GM19328 (cell line): ENCODE results near the gene TIAM2.
"Not testable (repeated sequence)": the region's sequence is repeated elsewhere in the genome, so short reads cannot be mapped to it uniquely, and the experiment has no call there.

Experiments
- ATAC-seq: cut with Tn5 transposase; IDR thresholded peaks from one replicate; pipeline ENCODE4 v1.9.1; 2021; ENCODE audit warnings: mild to moderate bottlenecking, moderate library complexity; ENCODE audit not compliant: unreplicated experiment

The TIAM2 gene

DNA sequence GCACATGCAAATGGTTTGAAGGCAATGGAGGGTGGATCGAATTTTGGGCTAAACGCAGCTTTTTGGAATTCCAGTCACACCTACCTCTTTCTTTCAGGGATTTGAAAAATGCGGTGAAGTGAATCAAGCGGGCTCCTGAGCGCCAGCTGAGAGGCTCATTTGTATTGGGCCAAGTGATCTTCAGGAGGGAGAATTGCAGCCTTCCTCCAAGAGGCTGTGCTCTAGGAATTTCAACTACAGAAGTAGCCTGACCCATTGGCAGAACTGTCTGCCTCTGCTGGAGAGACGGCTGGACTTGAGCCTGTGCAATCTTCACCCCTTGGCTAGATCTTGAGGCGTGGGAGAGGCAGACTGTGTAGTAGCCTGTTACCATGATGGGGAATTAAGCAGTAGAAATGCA, 5.7 kb upstream of the TIAM2 start:
- ATAC-seq = no peak

DNA sequence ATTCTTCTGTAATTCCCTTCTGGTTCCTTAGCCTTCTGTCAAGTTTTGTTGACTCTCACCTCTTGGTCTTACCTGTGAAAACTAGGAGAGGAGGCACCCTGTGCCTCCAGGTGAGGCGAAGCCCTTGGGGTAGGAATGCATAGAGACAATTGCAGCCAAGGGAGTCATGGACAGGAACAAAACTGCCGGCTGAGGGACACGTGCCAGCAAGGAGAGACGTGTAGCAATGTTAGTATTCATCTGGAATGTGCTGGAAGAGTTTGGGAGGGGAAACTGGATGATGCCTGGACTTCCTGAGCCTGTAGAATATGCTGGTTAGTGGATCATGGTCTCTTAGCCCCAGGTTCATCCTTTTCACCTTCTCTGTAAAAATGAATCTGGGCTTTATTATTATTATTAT, 3.9 kb upstream of the TIAM2 start:
- ATAC-seq = no peak

DNA sequence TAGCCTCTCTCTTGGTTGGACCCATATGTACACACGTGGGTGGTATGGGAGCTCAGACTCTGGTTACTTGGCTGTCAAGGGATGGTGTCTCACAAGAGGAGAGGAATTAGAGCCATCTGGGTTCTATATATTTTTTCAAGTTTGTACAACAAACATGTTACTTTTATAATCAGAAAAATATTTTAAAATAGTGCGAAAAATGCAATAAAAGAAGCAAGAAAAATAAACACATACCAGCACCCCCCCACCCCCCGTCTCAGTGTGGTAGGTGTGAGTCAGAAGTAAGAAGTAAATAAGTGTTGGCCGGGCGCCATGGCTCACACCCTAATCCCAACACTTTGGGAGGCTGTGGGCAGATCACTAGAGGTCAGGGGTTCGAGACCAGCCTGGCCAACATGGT, 2.1 kb upstream of the TIAM2 start:
- no peak for ATAC-seq

DNA sequence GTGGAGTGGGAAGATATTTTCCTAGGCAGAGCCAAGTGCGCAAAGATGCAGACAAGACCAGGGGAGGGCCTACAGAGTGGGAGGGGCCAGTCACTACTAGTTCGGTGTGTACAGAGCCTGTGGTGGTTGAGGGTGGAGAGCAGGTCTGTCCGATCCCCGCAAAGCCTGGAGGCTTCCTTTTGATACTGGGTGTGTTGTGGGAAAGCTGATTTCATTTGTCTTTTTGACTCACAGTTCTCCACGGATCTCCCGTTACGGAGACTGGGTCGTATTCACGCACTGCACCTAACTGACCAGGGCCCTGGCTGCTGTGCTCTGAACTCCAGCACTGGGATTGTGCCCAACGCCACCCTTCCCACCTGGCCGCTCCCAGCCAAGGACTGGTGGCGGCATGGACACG, 1.4 kb upstream of the TIAM2 start:
- ATAC-seq = no peak

DNA sequence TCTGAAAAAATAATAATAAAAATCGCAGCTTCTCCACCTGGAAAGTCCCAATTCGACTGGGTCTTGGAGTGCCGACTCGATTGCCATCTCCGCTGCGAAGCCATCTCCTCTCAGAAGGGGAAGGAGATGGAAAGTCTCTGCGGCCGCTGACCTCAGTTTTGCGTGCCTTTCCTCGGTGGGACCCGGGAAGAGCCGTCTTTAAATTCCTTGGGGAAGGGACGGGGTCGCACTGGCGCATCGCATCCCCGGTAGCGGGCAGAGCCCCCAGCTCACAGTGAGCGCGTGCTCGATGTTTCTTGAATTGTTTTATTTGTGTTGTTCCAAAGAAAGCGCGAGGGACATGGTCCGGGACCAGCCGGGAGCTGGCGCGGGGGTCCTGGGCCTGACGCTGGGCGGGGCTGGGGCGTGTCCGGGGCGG, 270 bp upstream of the TIAM2 start:
- ATAC-seq = no peak

DNA sequence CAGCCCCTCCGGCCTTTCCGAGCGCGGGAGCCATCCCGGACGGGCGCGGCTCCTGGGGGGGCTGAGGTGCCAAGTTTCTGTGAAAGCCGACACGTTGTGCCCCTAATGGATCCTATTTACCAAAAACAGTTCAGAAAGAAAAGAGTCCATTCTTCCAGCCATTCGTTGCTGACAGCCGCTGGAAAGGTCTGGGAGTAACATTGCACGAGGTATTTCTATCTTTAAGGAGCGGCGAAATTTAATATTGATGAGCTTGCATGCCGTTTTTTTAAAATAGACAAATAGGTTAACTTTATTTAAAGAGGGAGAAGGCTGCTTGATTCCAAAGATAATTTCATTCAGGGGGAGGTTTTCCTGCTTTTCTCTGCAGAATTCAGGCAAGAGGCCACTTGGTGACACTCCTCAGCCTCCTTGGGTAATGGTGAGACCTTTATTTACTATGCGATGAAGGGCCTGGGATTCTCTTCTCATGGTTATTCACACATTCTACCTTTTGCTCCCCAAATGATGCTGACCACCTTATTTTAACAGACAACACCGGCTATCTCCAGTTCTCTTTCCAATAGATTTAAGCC, 988 bp downstream of the TIAM2 start:
- ATAC-seq = no peak

DNA sequence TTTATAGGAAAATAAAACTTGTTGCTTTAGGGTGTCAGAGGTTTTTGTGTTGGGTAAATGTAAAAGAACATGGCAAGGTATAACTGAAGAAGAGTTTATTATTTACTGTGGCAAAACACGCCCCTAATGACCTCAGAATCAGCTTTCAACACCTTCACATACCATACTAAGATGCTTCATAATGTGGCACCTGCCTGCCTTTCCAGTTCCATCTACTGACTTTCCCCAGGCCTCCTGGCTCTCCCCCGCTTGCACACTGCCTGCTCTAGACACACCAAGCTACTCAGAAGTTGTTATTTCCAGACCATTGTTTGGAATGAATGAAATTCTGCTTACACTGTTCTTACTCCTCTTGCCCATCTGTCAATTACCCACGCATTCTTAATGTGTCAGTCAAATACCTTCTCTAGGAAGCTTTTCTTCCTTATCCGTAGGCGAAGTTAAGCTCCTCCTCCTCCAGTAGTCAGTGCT, 1.8 kb downstream of the TIAM2 start:
- no peak for ATAC-seq

DNA sequence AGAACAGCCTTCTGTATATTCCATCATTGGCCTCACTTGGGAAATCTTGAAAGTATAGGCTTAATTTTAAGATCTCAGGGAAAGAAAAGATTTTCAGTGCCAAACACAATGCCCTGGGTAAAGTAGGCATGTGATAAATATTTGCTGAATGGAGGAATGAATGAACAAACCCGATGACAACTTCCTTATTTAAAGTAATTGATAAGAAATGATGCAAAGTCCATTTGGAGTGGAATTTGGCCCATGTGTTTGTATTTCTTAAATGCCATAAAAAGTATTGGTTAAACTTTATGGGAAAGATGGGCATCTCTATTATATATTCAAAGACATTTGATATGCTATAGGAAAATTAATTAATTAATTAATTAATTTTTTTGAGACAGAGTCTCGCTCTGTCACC, 3.7 kb downstream of the TIAM2 start:
- no peak for ATAC-seq

DNA sequence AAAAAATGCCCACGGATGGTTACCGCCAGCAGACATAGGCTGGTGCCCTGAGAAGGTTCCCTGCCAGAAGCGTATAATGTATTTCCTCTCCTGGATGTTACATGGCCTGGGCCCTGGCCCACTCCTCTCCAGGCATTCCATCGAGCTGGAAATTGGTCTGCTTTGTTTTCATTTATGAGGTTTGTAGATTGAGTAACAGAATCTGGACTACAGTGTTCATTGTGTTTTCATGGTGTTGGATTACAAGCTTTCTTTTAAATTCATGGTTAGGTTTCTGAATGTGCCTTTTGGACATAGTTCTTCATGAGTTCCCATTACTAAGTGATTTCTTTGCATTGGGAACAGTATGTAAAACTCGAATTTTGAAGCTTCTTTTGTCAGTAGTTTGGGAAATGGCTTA, 6.4 kb downstream of the TIAM2 start:
- no peak for ATAC-seq

DNA sequence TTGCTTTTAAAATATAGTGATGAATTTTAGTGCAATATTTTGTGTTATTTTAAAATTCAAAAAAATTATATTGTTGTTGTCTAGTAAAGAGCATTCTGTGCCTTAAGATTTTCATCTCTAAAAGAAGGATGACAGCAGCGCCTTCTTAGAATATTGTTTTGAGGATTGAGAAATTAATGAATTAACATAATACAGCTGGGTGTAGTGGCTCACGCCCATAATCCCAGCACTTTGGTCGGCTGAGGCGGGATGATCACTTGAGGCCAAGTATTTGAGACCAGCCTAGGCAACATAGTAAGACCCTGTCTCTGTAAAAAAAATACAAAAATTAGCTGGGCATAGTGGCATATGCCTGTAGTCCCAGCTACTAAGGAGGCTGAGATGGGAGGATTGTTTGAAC, 6.8 kb downstream of the TIAM2 start:
- ATAC-seq = no peak

DNA sequence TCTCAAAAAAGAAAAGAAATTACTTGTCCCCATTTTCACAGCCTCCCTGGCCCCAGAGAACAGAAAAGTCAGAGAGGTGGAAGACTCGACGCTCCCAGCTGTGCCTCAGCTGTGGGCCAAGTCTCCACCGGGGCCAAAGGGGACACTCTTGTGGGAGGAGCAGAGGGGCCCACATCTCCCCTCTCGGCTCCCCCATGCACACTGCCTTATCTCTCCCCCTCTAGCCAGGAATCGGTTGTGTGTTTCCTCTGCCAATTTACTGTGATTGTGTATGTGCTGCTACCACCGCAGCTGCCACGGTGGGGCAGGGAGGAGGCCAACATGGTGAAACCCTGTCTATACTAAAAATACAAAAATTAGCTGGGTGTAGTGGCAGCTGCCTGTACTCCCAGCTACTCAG, 8.4 kb downstream of the TIAM2 start:
- ATAC-seq = no peak

DNA sequence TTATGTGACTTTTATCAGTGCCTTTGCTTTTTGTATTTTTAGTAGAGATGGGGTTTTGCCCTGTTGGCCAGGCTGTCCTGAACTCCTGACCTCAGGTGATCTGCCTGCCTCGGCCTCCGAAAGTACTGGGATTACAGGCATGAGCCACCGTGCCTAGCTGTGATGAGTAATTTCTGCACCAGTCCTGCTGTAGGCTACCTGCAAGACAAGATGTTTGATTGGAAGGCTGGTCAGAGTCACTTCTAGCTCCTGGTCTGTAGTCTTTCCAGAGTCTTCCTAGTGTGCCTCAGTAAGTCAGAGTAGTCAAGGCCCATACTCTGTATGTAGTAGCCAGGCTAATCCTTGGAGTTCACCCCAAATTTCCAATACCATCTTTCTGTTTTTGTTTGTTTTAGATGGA, 8.9 kb downstream of the TIAM2 start:
- ATAC-seq = no peak

DNA sequence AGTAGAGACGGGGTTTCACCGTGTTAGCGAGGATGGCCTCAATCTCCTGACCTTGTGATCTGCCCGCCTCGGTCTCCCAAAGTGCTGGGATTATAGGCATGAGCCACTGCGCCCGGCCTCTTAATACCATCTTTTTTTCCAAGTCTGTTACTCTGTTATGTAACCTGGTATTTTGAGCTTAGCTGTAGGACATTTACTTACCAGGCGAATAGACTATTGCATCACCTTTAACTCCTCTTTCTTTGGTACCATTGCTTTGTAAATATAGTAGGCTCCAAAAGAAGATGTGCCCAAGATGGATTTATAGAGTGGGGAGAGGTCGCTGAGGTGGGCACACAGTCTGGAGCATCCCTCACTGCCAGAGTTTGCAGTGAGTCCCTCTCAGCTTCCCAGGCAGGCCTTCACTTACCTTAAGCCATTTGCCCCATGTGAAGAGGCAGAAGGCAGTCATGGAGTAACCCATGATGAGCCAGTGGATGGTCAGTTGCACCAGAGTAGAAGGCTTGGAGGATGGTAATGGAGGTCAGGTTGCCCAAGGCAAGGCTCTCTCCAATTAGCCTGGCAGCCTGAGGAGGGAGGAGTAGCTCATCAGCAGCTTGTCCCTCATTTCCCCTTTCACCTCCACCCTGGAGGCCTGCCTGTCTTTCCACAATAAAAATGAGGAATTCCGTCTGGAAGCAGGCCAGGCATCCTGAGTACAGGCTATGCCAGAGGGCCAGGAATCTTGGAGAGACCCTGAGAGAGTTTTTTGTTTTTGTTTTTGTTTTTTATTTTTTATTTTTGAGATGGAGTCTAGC, 9.7 kb downstream of the TIAM2 start:
- ATAC-seq = no peak

DNA sequence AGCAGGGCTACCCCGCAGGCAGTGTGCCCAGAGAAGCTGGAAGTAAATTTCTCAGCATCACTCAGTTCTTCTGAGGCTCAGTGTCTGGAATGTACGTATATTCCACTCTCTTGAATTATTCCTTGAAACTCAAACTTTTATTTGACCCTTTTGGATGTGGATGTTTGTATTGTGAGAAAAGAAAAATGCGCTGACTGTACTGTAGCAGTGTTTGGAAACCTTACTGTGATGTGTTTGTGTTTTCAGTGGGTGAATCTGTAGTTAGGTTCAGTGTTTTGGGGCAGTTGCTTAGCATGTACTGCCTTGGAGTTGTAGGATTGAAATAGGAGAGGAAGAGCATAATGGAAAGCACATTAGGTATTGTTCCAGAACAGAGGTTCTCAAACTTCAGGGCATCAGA, 13.5 kb downstream of the TIAM2 start:
- no peak for ATAC-seq

DNA sequence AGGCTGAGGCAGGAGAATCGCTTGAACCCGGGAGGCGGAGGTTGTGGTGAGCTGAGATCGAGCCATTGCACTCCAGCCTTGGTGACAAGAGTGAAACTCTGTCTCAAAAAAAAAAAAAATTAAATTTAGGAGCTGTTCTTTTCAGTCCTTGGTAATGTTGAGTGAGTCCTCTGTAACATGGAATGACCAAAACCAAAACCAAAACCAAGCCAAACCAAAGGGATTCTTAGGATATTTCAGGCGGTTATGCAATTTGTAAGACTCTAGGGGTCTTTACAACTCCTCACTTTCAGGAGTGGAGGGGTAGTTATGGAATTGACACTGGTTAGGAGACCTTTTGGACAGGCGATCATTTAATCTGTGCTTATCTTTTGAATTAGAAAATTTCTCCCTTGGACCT, 15.8 kb downstream of the TIAM2 start:
- no peak for ATAC-seq

DNA sequence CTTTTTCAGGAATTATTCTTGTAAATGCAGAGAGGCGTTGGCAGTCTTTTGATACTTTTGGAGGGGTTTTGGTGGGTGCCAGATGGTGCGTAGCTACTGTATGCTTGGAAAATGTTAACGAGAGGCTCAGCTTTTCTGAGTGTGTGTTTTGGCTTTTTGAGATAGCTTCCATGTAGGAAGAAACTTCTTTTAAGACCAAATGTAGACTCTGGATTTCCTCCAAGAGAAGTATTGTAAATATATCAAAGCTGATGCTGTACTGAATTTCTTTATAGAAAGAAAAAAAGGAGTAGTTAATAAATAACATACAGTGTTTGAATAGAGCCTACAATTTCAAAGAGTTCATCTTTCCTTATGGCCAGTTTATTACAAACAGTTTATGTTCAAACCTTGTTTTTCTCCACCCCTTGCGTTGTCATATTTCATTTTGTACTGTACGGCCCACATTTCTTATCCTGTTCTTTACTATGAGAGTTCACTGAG, 16.7 kb downstream of the TIAM2 start:
- ATAC-seq = no peak

DNA sequence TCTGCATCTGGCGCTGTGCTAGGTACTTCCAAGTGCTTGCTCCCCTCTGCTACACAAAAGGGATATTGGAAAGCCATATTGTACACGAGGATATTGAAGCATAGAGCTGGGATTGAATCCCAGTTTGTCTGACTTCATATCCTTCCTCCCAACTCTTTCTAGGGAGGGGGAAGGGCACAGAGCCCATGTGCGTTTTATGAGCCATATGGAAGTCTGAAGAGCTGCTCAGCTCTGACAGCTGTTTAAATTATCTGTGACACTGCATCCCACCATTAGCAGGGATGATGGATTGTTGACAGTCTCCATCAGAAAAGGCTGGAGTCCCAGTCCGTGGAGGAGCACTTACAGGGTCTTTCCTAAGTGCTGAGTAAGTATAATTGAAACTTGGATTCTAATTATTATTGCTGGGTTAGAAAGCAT, 18.4 kb downstream of the TIAM2 start:
- ATAC-seq = no peak

DNA sequence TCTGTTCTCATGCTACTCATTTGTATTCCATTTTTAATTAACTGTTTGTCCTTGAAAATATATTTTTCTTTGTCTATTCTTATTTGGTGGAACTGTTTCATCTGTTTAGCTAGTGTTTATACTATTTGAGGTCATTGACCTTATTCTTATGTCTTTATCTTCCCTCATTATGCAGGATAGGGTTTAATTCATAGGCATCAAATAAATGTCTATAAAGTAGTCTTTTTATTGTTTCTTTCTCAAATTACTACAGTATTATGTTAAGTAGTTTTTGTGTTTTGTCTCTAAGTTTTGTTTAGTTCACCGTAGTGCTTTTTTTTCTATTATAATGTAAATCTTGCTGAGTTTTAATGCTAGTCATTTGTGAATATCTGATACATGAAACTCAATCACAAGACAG, 19.0 kb downstream of the TIAM2 start:
- ATAC-seq = no peak

DNA sequence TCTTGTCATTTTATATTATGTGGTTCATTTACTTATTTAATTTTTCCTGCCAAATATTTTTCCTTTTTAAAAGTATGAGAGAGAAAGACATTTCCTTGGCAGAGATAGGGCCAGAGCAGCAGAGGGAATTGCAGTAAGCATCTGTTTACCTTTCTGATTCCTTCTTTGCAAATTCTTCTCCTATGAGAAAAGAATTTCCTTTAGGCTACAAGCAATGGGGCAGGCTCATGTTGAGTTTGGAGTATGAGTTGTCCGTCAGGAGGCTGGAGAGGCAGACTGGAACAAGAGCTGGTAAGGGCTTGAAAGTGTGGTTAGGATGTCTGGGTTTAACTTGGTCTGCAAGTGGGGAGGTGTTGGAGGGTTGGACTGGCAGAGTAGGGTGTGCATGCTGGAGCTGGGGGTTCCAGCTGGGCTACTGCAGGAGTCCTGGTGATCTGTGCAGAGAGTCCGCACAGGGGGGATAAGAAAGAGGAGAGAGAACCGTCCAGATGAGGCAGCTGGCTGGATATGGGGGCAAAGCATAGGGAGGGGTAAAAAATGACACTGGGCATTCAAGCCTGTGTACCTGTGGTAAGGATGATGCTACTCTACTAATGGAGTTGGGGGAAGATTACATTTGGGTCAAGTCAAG, 19.7 kb downstream of the TIAM2 start:
- ATAC-seq = no peak

DNA sequence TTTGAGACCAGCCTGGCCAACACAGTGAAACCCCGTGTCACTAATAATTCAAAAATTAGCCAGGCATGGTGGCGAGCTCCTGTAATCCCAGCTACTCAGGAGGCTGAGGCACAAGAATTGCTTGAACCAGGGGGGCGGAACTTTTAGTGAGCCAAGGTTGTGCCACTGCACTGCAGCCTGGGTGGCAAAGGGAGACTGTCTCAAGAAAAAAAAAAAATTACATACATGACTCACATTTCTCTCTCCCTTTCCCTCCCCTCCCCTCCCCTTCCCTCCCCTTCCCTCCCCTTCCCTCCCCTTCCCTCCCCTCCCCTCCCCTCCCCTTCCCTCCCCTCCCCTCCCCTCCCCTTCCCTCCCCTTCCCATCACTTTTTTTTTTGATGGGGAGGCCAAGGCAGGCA, 23.3 kb downstream of the TIAM2 start:
- not testable (repeated sequence) for ATAC-seq

DNA sequence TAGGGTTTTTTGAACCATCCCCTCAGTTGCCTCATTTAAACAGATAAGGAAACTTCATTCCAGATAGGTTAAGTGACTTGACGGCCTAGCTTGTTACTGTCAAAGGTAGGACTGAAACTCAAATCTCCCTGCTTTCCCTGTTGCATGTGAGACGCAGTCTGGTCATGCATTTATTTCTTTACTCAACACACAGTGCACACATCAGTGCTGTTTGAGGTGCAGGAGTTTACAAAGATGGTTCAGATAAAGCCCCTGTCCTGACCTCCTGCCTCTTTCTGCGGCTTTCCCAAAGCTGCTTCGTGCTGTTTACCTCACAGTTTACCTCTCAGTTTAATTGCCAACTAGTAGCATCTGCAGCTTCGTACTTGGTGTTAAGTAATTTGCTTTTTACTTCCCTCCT, 26.6 kb downstream of the TIAM2 start:
- ATAC-seq = no peak

DNA sequence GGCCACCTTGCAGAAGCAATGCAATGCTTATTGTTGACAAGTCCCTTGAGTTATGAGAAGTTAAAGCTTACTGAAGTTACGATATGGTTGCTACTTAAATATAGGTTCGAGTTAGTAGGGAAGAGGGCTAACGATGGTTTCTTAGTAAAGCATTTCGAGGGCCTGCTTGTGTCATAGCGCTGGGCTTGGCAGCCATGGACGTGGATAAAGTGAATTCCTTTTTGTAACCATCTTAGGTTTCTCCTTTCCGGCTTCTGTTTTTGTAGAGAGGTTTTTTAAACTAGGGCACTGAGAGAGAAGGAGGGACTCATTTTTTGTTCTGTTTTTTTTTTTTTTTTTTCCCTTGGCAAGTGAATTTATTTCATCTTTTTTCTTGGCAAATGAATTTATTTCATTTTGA, 27.6 kb downstream of the TIAM2 start:
- ATAC-seq = no peak
